ENCODE results near the gene PDSS2.

GRCh38 chr6:107421696-107422256, 37.6 kb downstream of the PDSS2 start:
- no peak for TF ChIP-seq CTCF (conservative IDR thresholded peaks at IDR 0.05; ENCODE audit: low read depth, low read length)
- no peak for TF ChIP-seq EZH2 (IDR thresholded peaks at IDR 0.05; ENCODE audit: borderline replicate concordance, low read depth, low read length, poor library complexity, severe bottlenecking)
